ENCODE results near the gene MGAT3. TPM values are rescaled to one million over a fixed set of nuclear protein-coding genes. Genes with fewer than 3 reads are reported as not detected.

MGAT3 gene
- total and polyA plus RNA-seq, 9 of the 15 experiments (the other 6 are each of a cell fraction or from before 2014, with no cell fraction given): 0.10 to 11.5 (median 4.6) TPM

DNA sequence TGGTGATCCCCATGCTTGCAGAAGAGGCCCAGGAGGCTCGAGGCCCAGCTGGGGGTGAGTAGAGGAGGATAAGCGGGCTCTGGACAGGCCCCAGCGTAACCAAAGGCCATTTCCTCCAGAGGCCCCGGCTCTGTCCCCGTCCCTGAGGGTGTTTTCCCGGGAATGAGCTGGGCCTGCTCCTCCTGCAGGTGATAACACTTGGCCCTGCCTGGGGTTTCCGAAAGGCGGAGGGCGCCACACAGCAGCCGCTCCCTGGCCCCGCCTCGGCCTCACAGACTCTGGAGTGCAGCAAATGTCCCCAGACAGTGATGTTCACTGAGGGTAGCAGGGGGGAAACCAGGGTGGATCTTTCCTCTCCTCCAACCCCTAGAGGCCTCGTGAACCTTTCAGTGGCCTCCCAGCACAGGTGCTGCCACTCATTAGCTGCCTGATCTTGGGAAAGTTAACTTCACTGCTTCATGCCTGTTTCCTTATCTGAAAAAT, 10.5 kb upstream of the MGAT3 start (continued):
- TF ChIP-seq TEAD1 (CRISPR knock-in tag; IDR thresholded peaks at IDR 0.05): no peak
- TF ChIP-seq ATF1 (CRISPR knock-in tag; IDR thresholded peaks at IDR 0.05): no peak
- no peak for TF ChIP-seq ATF1 (tag; IDR thresholded peaks at IDR 0.05)
- TF ChIP-seq SMAD4 (CRISPR knock-in tag; conservative IDR thresholded peaks at IDR 0.05): no peak
- TF ChIP-seq NFRKB (IDR thresholded peaks at IDR 0.05; ENCODE audit: low read depth): no peak
- TF ChIP-seq, protein P1, sequence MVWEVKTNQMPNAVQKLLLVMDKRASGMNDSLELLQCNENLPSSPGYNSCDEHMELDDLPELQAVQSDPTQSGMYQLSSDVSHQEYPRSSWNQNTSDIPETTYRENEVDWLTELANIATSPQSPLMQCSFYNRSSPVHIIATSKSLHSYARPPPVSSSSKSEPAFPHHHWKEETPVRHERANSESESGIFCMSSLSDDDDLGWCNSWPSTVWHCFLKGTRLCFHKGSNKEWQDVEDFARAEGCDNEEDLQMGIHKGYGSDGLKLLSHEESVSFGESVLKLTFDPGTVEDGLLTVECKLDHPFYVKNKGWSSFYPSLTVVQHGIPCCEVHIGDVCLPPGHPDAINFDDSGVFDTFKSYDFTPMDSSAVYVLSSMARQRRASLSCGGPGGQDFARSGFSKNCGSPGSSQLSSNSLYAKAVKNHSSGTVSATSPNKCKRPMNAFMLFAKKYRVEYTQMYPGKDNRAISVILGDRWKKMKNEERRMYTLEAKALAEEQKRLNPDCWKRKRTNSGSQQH (CRISPR knock-in tag; IDR thresholded peaks at IDR 0.05): no peak
- TF ChIP-seq NR3C1 (CRISPR knock-in tag; IDR thresholded peaks at IDR 0.05): no peak
- TF ChIP-seq TAF9B (IDR thresholded peaks at IDR 0.05; ENCODE audit: partially characterized antibody): no peak
- no peak for TF ChIP-seq CBX2 (IDR thresholded peaks at IDR 0.05; ENCODE audit: insufficient read depth, low read length, poor library complexity, severe bottlenecking)
- peak; percentile 22 for TF ChIP-seq HMGN3 (IDR thresholded peaks at IDR 0.05; ENCODE audit: borderline replicate concordance, extremely low read depth, insufficient read length, low read depth, low read length)
- TF ChIP-seq, protein P2, sequence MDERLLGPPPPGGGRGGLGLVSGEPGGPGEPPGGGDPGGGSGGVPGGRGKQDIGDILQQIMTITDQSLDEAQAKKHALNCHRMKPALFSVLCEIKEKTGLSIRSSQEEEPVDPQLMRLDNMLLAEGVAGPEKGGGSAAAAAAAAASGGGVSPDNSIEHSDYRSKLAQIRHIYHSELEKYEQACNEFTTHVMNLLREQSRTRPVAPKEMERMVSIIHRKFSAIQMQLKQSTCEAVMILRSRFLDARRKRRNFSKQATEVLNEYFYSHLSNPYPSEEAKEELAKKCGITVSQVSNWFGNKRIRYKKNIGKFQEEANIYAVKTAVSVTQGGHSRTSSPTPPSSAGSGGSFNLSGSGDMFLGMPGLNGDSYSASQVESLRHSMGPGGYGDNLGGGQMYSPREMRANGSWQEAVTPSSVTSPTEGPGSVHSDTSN (CRISPR knock-in tag; IDR thresholded peaks at IDR 0.05; ENCODE audit: low read depth): no peak
- TF ChIP-seq, protein P2 (tag; conservative IDR thresholded peaks at IDR 0.05; ENCODE audit: low read depth): no peak
- TF ChIP-seq WHSC1 (IDR thresholded peaks at IDR 0.05; ENCODE audit: low read length): no peak
- TF ChIP-seq, protein P3, sequence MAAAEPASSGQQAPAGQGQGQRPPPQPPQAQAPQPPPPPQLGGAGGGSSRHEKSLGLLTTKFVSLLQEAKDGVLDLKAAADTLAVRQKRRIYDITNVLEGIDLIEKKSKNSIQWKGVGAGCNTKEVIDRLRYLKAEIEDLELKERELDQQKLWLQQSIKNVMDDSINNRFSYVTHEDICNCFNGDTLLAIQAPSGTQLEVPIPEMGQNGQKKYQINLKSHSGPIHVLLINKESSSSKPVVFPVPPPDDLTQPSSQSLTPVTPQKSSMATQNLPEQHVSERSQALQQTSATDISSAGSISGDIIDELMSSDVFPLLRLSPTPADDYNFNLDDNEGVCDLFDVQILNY (CRISPR knock-in tag; IDR thresholded peaks at IDR 0.05): no peak
- no peak for TF ChIP-seq KAT7 (CRISPR knock-in tag; IDR thresholded peaks at IDR 0.05; ENCODE audit: borderline replicate concordance)
- 0 out of 4 replicates have a peak, but pooled peaks of 1 of the 2 experiments have one; percentile 7 for TF ChIP-seq NRF1 (conservative IDR thresholded peaks at IDR 0.05 in 1 of 2, IDR thresholded peaks at IDR 0.05 in 1 of 2)
- no peak for TF ChIP-seq FOXA3 (CRISPR knock-in tag; conservative IDR thresholded peaks at IDR 0.05 in 1 of 2, IDR thresholded peaks at IDR 0.05 in 1 of 2)
- no peak for TF ChIP-seq CC2D1A (IDR thresholded peaks at IDR 0.05)
- TF ChIP-seq, protein P4, sequence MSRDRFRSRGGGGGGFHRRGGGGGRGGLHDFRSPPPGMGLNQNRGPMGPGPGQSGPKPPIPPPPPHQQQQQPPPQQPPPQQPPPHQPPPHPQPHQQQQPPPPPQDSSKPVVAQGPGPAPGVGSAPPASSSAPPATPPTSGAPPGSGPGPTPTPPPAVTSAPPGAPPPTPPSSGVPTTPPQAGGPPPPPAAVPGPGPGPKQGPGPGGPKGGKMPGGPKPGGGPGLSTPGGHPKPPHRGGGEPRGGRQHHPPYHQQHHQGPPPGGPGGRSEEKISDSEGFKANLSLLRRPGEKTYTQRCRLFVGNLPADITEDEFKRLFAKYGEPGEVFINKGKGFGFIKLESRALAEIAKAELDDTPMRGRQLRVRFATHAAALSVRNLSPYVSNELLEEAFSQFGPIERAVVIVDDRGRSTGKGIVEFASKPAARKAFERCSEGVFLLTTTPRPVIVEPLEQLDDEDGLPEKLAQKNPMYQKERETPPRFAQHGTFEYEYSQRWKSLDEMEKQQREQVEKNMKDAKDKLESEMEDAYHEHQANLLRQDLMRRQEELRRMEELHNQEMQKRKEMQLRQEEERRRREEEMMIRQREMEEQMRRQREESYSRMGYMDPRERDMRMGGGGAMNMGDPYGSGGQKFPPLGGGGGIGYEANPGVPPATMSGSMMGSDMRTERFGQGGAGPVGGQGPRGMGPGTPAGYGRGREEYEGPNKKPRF (IDR thresholded peaks at IDR 0.05; ENCODE audit: low read depth, low read length): no peak
- no peak for TF ChIP-seq ZNF165 (CRISPR knock-in tag; IDR thresholded peaks at IDR 0.05; ENCODE audit: borderline replicate concordance)
- 0 out of 4 replicates have a peak, but pooled peaks of 1 of the 2 experiments have one; percentile 10 for TF ChIP-seq RAD21 (CRISPR knock-in tag; conservative IDR thresholded peaks at IDR 0.05 in 1 of 2, IDR thresholded peaks at IDR 0.05 in 1 of 2)
